Measurements from ENCODE around the gene MFSD2B.
"Not testable (repeated sequence)": the region's sequence is repeated elsewhere in the genome, so short reads cannot be mapped to it uniquely, and the experiment has no call there.

Gene MFSD2B

GRCh38 chr2:24009680-24010476, at the start of gene MFSD2B:
MFSD2B (plus strand) TSS chr2:24010085; CDS start chr2:24010097, 12 bp downstream.
- DNase-seq (ENCODE audit: low read depth in 1 of 2, low spot score in 1 of 2) = no peak

- no peak for DNase-seq (ENCODE audit: low read depth in 1 of 2, low spot score in 1 of 2)
These were observed 42.0 kb upstream of the MFSD2B start for GRCh38 chr2:23967846-23968245.

GRCh38 chr2:23976883-23977282, 33.0 kb upstream of the MFSD2B start:
- DNase-seq (ENCODE audit: low read depth in 1 of 2, low spot score in 1 of 2) = no peak

GRCh38 chr2:23988371-23988770, 21.5 kb upstream of the MFSD2B start:
- no peak for DNase-seq (ENCODE audit: low read depth in 1 of 2, low spot score in 1 of 2)

- no peak for DNase-seq (ENCODE audit: low read depth in 1 of 2, low spot score in 1 of 2)
These were observed 17.0 kb upstream of the MFSD2B start for GRCh38 chr2:23992931-23993330.

GRCh38 chr2:23993736-23994269, 16.1 kb upstream of the MFSD2B start:
- no peak for DNase-seq (ENCODE audit: low read depth in 1 of 2, low spot score in 1 of 2)

GRCh38 chr2:23994567-23994966, 15.3 kb upstream of the MFSD2B start:
- no peak for DNase-seq (ENCODE audit: low read depth in 1 of 2, low spot score in 1 of 2)

GRCh38 chr2:24007693-24008092, 2.2 kb upstream of the MFSD2B start:
- no peak for DNase-seq (ENCODE audit: low read depth in 1 of 2, low spot score in 1 of 2)

GRCh38 chr2:24008672-24009366, 1.1 kb upstream of the MFSD2B start:
- DNase-seq (ENCODE audit: low read depth in 1 of 2, low spot score in 1 of 2) = no peak

- no peak for DNase-seq (ENCODE audit: low read depth in 1 of 2, low spot score in 1 of 2)
These were observed 562 bp upstream of the MFSD2B start for GRCh38 chr2:24009367-24009679.

GRCh38 chr2:24010477-24011249, 778 bp downstream of the MFSD2B start:
- no peak for DNase-seq (ENCODE audit: low read depth in 1 of 2, low spot score in 1 of 2)

GRCh38 chr2:24011250-24012104, 1.6 kb downstream of the MFSD2B start:
- DNase-seq (ENCODE audit: low read depth in 1 of 2, low spot score in 1 of 2) = no peak

- DNase-seq (ENCODE audit: low read depth in 1 of 2, low spot score in 1 of 2) = no peak
These were observed 2.8 kb downstream of the MFSD2B start for GRCh38 chr2:24012521-24013188.

- DNase-seq (ENCODE audit: low read depth in 1 of 2, low spot score in 1 of 2) = not testable (repeated sequence)
These were observed 5.0 kb downstream of the MFSD2B start for GRCh38 chr2:24014902-24015301.

GRCh38 chr2:24015562-24016375, 5.9 kb downstream of the MFSD2B start:
- DNase-seq (ENCODE audit: low read depth in 1 of 2, low spot score in 1 of 2) = no peak

- DNase-seq (ENCODE audit: low read depth in 1 of 2, low spot score in 1 of 2) = no peak
These were observed 6.5 kb downstream of the MFSD2B start for GRCh38 chr2:24016376-24016761.

GRCh38 chr2:24016853-24017703, 7.2 kb downstream of the MFSD2B start:
- DNase-seq (ENCODE audit: low read depth in 1 of 2, low spot score in 1 of 2) = no peak

GRCh38 chr2:24017711-24018110, 7.8 kb downstream of the MFSD2B start:
- no peak for DNase-seq (ENCODE audit: low read depth in 1 of 2, low spot score in 1 of 2)

Measured in activated T-helper 1 cell treated with anti-CD3 and anti-CD28 coated beads, Interleukin-2, amount 50 U/mL, for 16 hours (primary cell).